A549 (cell line): Measurements from ENCODE around the gene DISC1. TPM values are rescaled to one million over a fixed set of nuclear protein-coding genes. Genes with fewer than 3 reads are reported as not detected.

Experiments
- ATAC-seq, 2 experiments: fragments of 200-7000 bp in 1 of 2; fragments of >200 bp in 1 of 2; cut with Nextera tagmentation in 1 of 2; cut with Tn5 transposase in 1 of 2; 3 replicates each; pipeline versions ENCODE4 v1.8.0 to v1.9.1; 2018 to 2020; ENCODE audit warnings: mild to moderate bottlenecking in 1 of 2, moderate library complexity in 1 of 2
- CTCF ChIA-PET: fragments of 300-600 bp; sonication (Branson Sonifier 250); formaldehyde crosslinking; extraction: SDS; loops from one replicate; lab custom pipeline; 2021; ENCODE audit warnings: antibody characterized with exemption, inconsistent platforms; lab: Yijun Ruan, JAX
- POLR2A ChIA-PET: fragments of 350-600 bp; formaldehyde crosslinking; extraction: SDS; loops from one replicate; lab custom pipeline; 2021; ENCODE audit warnings: antibody characterized with exemption, inconsistent platforms; lab: Yijun Ruan, JAX
- DNase-seq, 2 experiments: peaks; one replicate each; pipeline versions ENCODE4 v3.0.0 to v3.0.0-alpha.2; 2011 to 2016; ENCODE audit warnings: low read depth in 1 of 2, low spot score in 1 of 2
- FAIRE-seq: peaks from 2 replicates; lab custom pipeline; 2011; peaks lifted over from hg19 to GRCh38; lab: Jason Lieb, UNC
- H3K27ac ChIP-seq, 2 experiments: fragments of >200 bp; sonication (Bioruptor Twin); formaldehyde crosslinking; 3 replicates each; pipeline ENCODE4 v1.5.1; 2016 to 2017
- H3K4me1 ChIP-seq: fragments of >200 bp; sonication (Bioruptor Twin); formaldehyde crosslinking; 3 replicates; pipeline ENCODE4 v1.6.1; 2016
- H3K4me2 ChIP-seq: fragments of >200 bp; sonication (Bioruptor Twin); formaldehyde crosslinking; 3 replicates; pipeline ENCODE4 v1.6.1; 2016
- H3K4me3 ChIP-seq: fragments of >200 bp; sonication (Bioruptor Twin); formaldehyde crosslinking; 3 replicates; pipeline ENCODE4 v1.5.1; 2016
- H3K9me3 ChIP-seq: fragments of >200 bp; sonication (Bioruptor Twin); formaldehyde crosslinking; 3 replicates; pipeline ENCODE4 v1.6.1; 2016
- BCL3 ChIP-seq: fragments of >200 bp; sonication (Bioruptor Twin); formaldehyde crosslinking; IDR thresholded peaks from 3 replicates; pipeline ENCODE4 v1.6.1; 2016
- CBX2 ChIP-seq: fragments of 200-600 bp; sonication (generic); IDR thresholded peaks from 2 replicates; pipeline ENCODE4 v1.6.1; 2016; ENCODE audit warnings: low read depth, mild to moderate bottlenecking, borderline replicate concordance
- CBX8 ChIP-seq: fragments of 200-600 bp; sonication (generic); IDR thresholded peaks from 2 replicates; pipeline ENCODE4 v1.6.1; 2016
- CEBPB ChIP-seq, 2 experiments: fragments of >200 bp in 1 of 2; sonication (Bioruptor Twin) in 1 of 2; formaldehyde crosslinking in 1 of 2; IDR thresholded peaks; 2 replicates each; pipeline ENCODE4 v1.6.1; 2012 to 2016
- CHD2 ChIP-seq: fragments of 150-350 bp; IDR thresholded peaks from 2 replicates; pipeline ENCODE4 v1.6.1; 2014; ENCODE audit warnings: low read length; ENCODE audit not compliant: partially characterized antibody
- CHD4 ChIP-seq: fragments of 200-600 bp; sonication (generic); IDR thresholded peaks from 2 replicates; pipeline ENCODE4 v1.6.1; 2016; ENCODE audit warnings: antibody characterized with exemption, mild to moderate bottlenecking, borderline replicate concordance
- EHF ChIP-seq: fragments of 250-450 bp; sonication (Bioruptor Pico); IDR thresholded peaks from 2 replicates; pipeline ENCODE4 v1.5.0; 2020; ENCODE audit warnings: mild to moderate bottlenecking
- FOSL2 ChIP-seq, 2 experiments: fragments of 450-650 bp in 1 of 2; fragments of >200 bp in 1 of 2; sonication (Bioruptor Twin) in 1 of 2; formaldehyde crosslinking; IDR thresholded peaks; 2 replicates each; pipeline versions ENCODE4 v1.5.0 to v1.6.1; 2016 to 2020; ENCODE audit warnings: mild to moderate bottlenecking in 1 of 2, moderate library complexity in 1 of 2
- HDAC2 ChIP-seq: fragments of 200-600 bp; sonication (generic); IDR thresholded peaks from 2 replicates; pipeline ENCODE4 v1.6.1; 2016
- HES2 ChIP-seq: fragments of >200 bp; sonication (Bioruptor Twin); formaldehyde crosslinking; IDR thresholded peaks from 2 replicates; pipeline ENCODE4 v1.6.1; 2016
- JUN ChIP-seq, 2 experiments: fragments of >200 bp; sonication (Bioruptor Twin); formaldehyde crosslinking; IDR thresholded peaks; 2 replicates in 1 of 2; 3 replicates in 1 of 2; pipeline ENCODE4 v1.6.1; 2016 to 2017
- JUNB ChIP-seq: fragments of >200 bp; sonication (Bioruptor Twin); formaldehyde crosslinking; IDR thresholded peaks from 2 replicates; pipeline ENCODE4 v1.6.1; 2016
- MAZ ChIP-seq: fragments of 150-350 bp; IDR thresholded peaks from 2 replicates; pipeline ENCODE4 v1.6.1; 2014; ENCODE audit warnings: antibody characterized with exemption, low read depth, low read length, borderline replicate concordance
- MYC ChIP-seq: IDR thresholded peaks from 2 replicates; pipeline ENCODE4 v1.6.1; 2012; ENCODE audit warnings: mild to moderate bottlenecking, inconsistent platforms, low read length, improper control_type of control experiment, borderline replicate concordance
- NFE2L2 ChIP-seq: fragments of 150-350 bp; conservative IDR thresholded peaks from 2 replicates; pipeline ENCODE4 v1.6.1; 2014; ENCODE audit warnings: low read length
- NR3C1 ChIP-seq: fragments of >200 bp; sonication (Bioruptor Twin); formaldehyde crosslinking; IDR thresholded peaks from 3 replicates; pipeline ENCODE4 v1.6.1; 2017
- PHF8 ChIP-seq: fragments of 200-600 bp; sonication (generic); IDR thresholded peaks from 2 replicates; pipeline ENCODE4 v1.6.1; 2016; ENCODE audit warnings: low read depth, mild to moderate bottlenecking, antibody characterized with exemption, moderate library complexity, borderline replicate concordance
- POLR2AphosphoS2 ChIP-seq: conservative IDR thresholded peaks from 2 replicates; pipeline ENCODE4 v1.6.1; 2012; ENCODE audit warnings: low read length, improper control_type of control experiment, inconsistent platforms
- RAD21 ChIP-seq, 2 experiments: fragments of >200 bp in 1 of 2; sonication (Bioruptor Twin) in 1 of 2; formaldehyde crosslinking in 1 of 2; IDR thresholded peaks in 1 of 2; conservative IDR thresholded peaks in 1 of 2; 2 replicates in 1 of 2; 3 replicates in 1 of 2; pipeline ENCODE4 v1.6.1; 2012 to 2018; ENCODE audit warnings: inconsistent platforms in 1 of 2
- RARB ChIP-seq: fragments of 250-450 bp; sonication (Bioruptor Pico); IDR thresholded peaks from 2 replicates; pipeline ENCODE4 v1.8.0; 2021; ENCODE audit warnings: mild to moderate bottlenecking, moderate library complexity
- RFX5 ChIP-seq: fragments of 450-650 bp; IDR thresholded peaks from 2 replicates; pipeline ENCODE4 v1.7.1; 2014; ENCODE audit warnings: antibody characterized with exemption, mild to moderate bottlenecking, moderate library complexity
- TFCP2L1 ChIP-seq: fragments of 250-450 bp; sonication (Bioruptor Pico); IDR thresholded peaks from 2 replicates; pipeline ENCODE4 v1.5.0; 2021; ENCODE audit warnings: mild to moderate bottlenecking
- TP53 ChIP-seq: fragments of 250-450 bp; sonication (Bioruptor Pico); IDR thresholded peaks from 2 replicates; pipeline ENCODE4 v1.5.0; 2021; ENCODE audit warnings: mild to moderate bottlenecking, moderate library complexity
- USF2 ChIP-seq: fragments of 450-650 bp; IDR thresholded peaks from 2 replicates; pipeline ENCODE4 v1.6.1; 2014; ENCODE audit warnings: antibody characterized with exemption
- ZNF302 ChIP-seq: fragments of 250-450 bp; sonication (Bioruptor Pico); IDR thresholded peaks from 2 replicates; pipeline ENCODE4 v1.9.0; 2021; ENCODE audit warnings: inconsistent platforms, mild to moderate bottlenecking, moderate library complexity
- WGBS: methylation state at CpG from one replicate; pipeline ENCODE4 v1.1.6; 2017; ENCODE audit errors: missing lambda C conversion rate; 5-methylcytosine and 5-hydroxymethylcytosine counted together
- polyA plus RNA-seq, 4 experiments: library from polyadenylated mRNA; depleted of rRNA in 3 of 4; stranded (reverse); fragments of >200 nt; fragmentation: RNase III in 1 of 4; extraction: RNeasy Plus Mini Kit Qiagen cat#74134 plus additional on column Dnase treatment in 1 of 4; gene quantifications; 2 replicates in 3 of 4; 3 replicates in 1 of 4; pipeline ENCODE4 v1.2.3, GENCODE V29; 2011 to 2017
- TF ChIP-seq, protein P1 (sequence below): fragments of >200 bp; sonication (Bioruptor Twin); formaldehyde crosslinking; IDR thresholded peaks from 3 replicates; pipeline ENCODE4 v1.5.1; 2016
- TF ChIP-seq, protein P2 (sequence below): fragments of 250-450 bp; sonication (Bioruptor Pico); IDR thresholded peaks from 2 replicates; pipeline ENCODE4 v1.5.0; 2020; ENCODE audit warnings: low read depth, mild to moderate bottlenecking, moderate library complexity

DISC1 gene
- polyA plus RNA-seq, 2 of the 4 experiments (the other 2 are of a cell fraction) = 0.39 to 0.74 TPM

DNA sequence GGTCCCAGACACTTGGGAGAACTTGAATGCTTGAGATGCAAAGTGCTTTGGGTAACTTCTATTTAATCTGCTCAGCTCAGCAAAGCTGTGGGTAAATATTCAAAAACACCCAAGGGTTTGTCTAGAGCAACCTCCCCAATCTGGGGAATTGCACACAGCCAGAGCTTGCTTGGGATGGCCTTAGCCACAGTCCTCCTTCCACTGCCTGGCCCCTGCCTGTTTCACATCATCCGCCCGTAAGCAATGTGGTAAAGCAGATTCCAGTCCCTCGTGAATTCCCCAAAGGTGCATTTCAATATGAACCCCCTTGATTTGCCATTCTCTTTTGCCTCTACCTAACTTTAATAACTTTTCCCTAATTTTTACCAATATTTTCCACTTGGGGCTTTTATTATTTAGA lies 418.1 kb downstream of the DISC1 start:
- Histone ChIP-seq H3K4me2 (no peak overlapping the region), H3K4me1 (no peaks in the 10 kb centered on the region), H3K9me3 (no peaks in the 10 kb centered on the region), H3K27ac (no peak overlapping the region), H3K4me3 (no peak overlapping the region)
- ChIA-PET CTCF (interaction anchor here (0.6 kb wide), 1 partner anchor 1433 kb away, joined by 3 read pairs; no protein-coding TSS in a partner anchor), POLR2A (no interaction called here)
- DNase-seq (no peak), ATAC-seq (no peak), FAIRE-seq (no peak)
- WGBS = 89% methylated on average over 3 of the region's 3 CpGs
- TF ChIP-seq CEBPB (IDR thresholded peaks at IDR 0.05) (no peak), MAZ (no peak), CBX8 (no peak), NFE2L2 (no peak), CBX2 (no peak), PHF8 (no peak), HES2 (no peak), EHF (no peak), NR3C1 (no peak), CHD4 (no peak), JUNB (no peak), CHD2 (no peak), RAD21 (conservative IDR thresholded peaks at IDR 0.05 in 1 of 2, IDR thresholded peaks at IDR 0.05 in 1 of 2) (no peak), BCL3 (no peak), ZNF302 (CRISPR knock-in tag) (no peak), USF2 (no peak), TP53 (no peak)
- TF ChIP-seq, protein P1, sequence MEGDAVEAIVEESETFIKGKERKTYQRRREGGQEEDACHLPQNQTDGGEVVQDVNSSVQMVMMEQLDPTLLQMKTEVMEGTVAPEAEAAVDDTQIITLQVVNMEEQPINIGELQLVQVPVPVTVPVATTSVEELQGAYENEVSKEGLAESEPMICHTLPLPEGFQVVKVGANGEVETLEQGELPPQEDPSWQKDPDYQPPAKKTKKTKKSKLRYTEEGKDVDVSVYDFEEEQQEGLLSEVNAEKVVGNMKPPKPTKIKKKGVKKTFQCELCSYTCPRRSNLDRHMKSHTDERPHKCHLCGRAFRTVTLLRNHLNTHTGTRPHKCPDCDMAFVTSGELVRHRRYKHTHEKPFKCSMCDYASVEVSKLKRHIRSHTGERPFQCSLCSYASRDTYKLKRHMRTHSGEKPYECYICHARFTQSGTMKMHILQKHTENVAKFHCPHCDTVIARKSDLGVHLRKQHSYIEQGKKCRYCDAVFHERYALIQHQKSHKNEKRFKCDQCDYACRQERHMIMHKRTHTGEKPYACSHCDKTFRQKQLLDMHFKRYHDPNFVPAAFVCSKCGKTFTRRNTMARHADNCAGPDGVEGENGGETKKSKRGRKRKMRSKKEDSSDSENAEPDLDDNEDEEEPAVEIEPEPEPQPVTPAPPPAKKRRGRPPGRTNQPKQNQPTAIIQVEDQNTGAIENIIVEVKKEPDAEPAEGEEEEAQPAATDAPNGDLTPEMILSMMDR = no peak
- TF ChIP-seq, protein P2, sequence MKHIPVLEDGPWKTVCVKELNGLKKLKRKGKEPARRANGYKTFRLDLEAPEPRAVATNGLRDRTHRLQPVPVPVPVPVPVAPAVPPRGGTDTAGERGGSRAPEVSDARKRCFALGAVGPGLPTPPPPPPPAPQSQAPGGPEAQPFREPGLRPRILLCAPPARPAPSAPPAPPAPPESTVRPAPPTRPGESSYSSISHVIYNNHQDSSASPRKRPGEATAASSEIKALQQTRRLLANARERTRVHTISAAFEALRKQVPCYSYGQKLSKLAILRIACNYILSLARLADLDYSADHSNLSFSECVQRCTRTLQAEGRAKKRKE (CRISPR knock-in tag) = no peak
- TF ChIP-seq, all 56 proteins: peak for 0

DNA sequence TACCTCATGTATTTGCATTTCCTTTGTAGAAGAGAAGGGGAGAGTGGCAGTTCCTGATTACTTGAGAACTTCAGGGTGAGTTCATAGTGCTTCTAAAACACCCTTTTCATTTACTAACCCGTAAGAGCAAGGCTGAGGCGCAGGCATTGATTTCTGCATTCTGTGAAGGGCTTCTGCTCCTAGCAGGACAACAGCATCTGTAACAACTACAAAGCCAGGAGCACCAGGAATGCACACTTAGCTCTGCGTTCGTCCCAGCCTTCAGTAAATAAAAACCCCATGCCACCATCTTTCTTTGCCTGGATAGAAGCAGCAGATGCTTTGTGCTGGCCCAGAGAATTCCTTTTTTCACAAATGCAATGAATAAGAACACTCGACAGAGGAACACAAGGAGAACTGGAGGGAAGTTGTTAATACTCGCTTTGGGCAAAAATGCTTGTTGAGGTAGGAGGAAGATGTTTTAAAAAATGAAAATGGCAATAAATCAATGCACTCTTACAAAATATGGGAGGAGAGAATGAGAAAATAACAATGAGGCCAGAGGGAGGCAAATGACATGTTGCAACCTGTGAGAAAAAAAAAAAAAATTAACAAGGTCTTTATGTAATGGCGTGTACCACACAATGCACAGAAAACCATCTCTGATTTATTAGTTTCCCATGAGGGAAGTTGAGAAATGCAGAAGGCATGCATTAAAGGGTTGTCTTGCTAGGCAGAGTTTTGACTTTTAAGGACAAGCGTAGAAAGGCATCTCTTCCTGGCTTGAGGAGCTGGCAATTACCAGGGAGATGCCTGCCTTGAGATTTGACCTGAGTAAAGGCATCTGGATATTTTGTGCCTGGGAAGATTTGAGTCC lies 418.8 kb downstream of the DISC1 start:
- no peak for ATAC-seq
- TF ChIP-seq HDAC2 (no peak), JUN (IDR thresholded peaks at IDR 0.05) (no peak), FOSL2 (IDR thresholded peaks at IDR 0.05) (no peak), FOSL2 (CRISPR knock-in tag; IDR thresholded peaks at IDR 0.05) (no peak), POLR2AphosphoS2 (no peak), EHF (no peak), TFCP2L1 (no peak), JUNB (no peak), NR3C1 (no peak), RARB (CRISPR knock-in tag) (no peak), MYC (no peak), RFX5 (no peak), CHD2 (no peak), MAZ (no peak)
- TF ChIP-seq, protein P2 (CRISPR knock-in tag) = no peak
- POLR2A ChIA-PET = no interaction called here
- DNase-seq = no peak
- CTCF ChIA-PET = no interaction called here
- no peaks in the 10 kb centered on the region for H3K4me1 ChIP-seq
- H3K27ac ChIP-seq = no peak overlapping the region
- H3K9me3 ChIP-seq = no peaks in the 10 kb centered on the region
- no peak overlapping the region for H3K4me3 ChIP-seq
- FAIRE-seq = no peak
- 74% methylated on average over 8 of the region's 8 CpGs for WGBS
- no peak overlapping the region for H3K4me2 ChIP-seq
